Measurements from ENCODE around the gene CACNA1F. TPM values are rescaled to one million over a fixed set of nuclear protein-coding genes. Genes with fewer than 3 reads are reported as not detected.
A peak's percentile ranks its signal among the peaks of the same experiment; 100 is the strongest.

CACNA1F gene
- total and polyA plus RNA-seq, 10 of the 15 experiments (the other 5 are each of a cell fraction or from before 2014, with no cell fraction given): 0.01 to 0.32 (median 0.05) TPM; not detected in 5

DNA sequence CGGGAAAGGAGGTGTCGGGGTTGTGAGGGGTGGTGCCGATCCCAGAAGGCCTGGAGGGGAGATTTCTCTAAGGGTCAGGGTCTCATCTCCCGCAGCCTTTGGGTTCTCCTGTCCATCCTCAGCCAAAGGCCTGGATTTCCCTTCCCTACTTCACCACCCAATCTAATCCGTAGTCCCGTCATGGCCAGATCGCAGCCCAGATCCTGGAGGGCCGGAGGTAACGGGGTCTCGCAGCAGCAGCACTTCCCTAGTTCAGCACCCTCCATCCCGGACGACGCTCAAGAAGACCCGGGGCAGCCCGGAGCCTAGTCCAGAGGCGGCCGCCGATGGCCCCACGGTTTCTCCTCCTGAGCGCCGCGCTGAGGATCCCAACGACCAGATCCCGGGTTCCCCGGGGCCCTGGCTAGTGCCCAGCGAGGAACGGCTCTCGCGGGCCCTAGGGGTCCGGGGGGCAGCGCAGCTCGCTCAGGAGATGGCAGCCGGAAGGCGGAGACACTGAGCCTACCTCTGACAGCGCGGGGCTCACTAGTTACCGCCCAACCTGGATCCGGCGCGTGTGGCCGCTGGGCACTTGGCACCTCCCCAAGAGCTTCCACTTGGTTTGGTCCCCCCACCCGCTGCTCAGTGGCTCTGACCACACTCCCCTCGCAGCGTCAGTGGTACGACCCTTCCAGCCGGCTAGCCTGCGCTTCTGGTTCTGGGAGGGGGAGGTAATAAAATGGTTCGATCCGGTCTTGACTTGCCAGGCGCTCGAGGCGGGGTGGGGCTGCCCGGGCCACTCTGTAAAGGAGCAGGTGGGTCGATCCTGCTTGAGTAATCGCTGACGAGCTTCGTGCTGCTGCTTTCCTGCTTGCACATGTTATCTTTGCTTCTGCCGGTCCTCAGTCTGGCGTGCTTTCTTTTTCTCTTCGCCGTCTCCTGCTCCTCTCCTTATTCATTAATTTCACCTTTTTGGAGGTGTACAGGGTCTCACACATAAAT lies 66.9 kb downstream of the CACNA1F start (continued):
- TF ChIP-seq, protein P1, sequence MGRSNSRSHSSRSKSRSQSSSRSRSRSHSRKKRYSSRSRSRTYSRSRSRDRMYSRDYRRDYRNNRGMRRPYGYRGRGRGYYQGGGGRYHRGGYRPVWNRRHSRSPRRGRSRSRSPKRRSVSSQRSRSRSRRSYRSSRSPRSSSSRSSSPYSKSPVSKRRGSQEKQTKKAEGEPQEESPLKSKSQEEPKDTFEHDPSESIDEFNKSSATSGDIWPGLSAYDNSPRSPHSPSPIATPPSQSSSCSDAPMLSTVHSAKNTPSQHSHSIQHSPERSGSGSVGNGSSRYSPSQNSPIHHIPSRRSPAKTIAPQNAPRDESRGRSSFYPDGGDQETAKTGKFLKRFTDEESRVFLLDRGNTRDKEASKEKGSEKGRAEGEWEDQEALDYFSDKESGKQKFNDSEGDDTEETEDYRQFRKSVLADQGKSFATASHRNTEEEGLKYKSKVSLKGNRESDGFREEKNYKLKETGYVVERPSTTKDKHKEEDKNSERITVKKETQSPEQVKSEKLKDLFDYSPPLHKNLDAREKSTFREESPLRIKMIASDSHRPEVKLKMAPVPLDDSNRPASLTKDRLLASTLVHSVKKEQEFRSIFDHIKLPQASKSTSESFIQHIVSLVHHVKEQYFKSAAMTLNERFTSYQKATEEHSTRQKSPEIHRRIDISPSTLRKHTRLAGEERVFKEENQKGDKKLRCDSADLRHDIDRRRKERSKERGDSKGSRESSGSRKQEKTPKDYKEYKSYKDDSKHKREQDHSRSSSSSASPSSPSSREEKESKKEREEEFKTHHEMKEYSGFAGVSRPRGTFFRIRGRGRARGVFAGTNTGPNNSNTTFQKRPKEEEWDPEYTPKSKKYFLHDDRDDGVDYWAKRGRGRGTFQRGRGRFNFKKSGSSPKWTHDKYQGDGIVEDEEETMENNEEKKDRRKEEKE (IDR thresholded peaks at IDR 0.05): peak; percentile 84
- TF ChIP-seq RB1 (IDR thresholded peaks at IDR 0.05; ENCODE audit: borderline replicate concordance): no peak
- no peak for TF ChIP-seq HDGF (IDR thresholded peaks at IDR 0.05)
- TF ChIP-seq PAX5 (IDR thresholded peaks at IDR 0.05; ENCODE audit: borderline replicate concordance, low read depth, low read length): no peak
- TF ChIP-seq PAX8 (IDR thresholded peaks at IDR 0.05): no peak
- TF ChIP-seq, protein P2, sequence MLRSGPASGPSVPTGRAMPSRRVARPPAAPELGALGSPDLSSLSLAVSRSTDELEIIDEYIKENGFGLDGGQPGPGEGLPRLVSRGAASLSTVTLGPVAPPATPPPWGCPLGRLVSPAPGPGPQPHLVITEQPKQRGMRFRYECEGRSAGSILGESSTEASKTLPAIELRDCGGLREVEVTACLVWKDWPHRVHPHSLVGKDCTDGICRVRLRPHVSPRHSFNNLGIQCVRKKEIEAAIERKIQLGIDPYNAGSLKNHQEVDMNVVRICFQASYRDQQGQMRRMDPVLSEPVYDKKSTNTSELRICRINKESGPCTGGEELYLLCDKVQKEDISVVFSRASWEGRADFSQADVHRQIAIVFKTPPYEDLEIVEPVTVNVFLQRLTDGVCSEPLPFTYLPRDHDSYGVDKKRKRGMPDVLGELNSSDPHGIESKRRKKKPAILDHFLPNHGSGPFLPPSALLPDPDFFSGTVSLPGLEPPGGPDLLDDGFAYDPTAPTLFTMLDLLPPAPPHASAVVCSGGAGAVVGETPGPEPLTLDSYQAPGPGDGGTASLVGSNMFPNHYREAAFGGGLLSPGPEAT (IDR thresholded peaks at IDR 0.05; ENCODE audit: low read depth): peak; percentile 15; the same call in 1 of the 2 replicates
- TF ChIP-seq POLR2A (IDR thresholded peaks at IDR 0.05; ENCODE audit: low read depth, low read length): 0 out of 2 replicates have a peak, but pooled peaks have one; percentile 33
- no peak for TF ChIP-seq ZBTB4 (CRISPR knock-in tag; IDR thresholded peaks at IDR 0.05)
- TF ChIP-seq ATF7 (IDR thresholded peaks at IDR 0.05; ENCODE audit: low read depth): peak; percentile 98
- TF ChIP-seq E2F8 (IDR thresholded peaks at IDR 0.05; ENCODE audit: low read depth, partially characterized antibody): no peak
- no peak for TF ChIP-seq NR2C1 (IDR thresholded peaks at IDR 0.05)
- no peak for TF ChIP-seq MEF2A (IDR thresholded peaks at IDR 0.05; ENCODE audit: insufficient read depth, low read depth, low read length)
- TF ChIP-seq ZNF207 (IDR thresholded peaks at IDR 0.05; ENCODE audit: borderline replicate concordance): 0 out of 2 replicates have a peak, but pooled peaks have one; percentile 33
- no peak for TF ChIP-seq IRF4 (IDR thresholded peaks at IDR 0.05; ENCODE audit: low read depth, low read length)
- TF ChIP-seq ZNF217 (IDR thresholded peaks at IDR 0.05): no peak
- no peak for TF ChIP-seq BACH1 (IDR thresholded peaks at IDR 0.05; ENCODE audit: borderline replicate concordance)
- TF ChIP-seq BRCA1 (IDR thresholded peaks at IDR 0.05; ENCODE audit: low read depth, low read length): 0 out of 2 replicates have a peak, but pooled peaks have one; percentile 5

All from GM12878 (cell line).